Skin epidermis (tissue), 12 donors: Measurements from ENCODE around the gene NRCAM.
A peak's percentile ranks its signal among the peaks of the same experiment; 100 is the strongest.
"Not testable (repeated sequence)": the region's sequence is repeated elsewhere in the genome, so short reads cannot be mapped to it uniquely, and the experiment has no call there.

Experiments
- H3K27ac ChIP-seq, 21 experiments: fragments of 200-600 bp; sonication (generic) in 11 of 21; one replicate each; pipeline ENCODE4 v1.5.0; 2020; ENCODE audit warnings: mild to moderate bottlenecking in 3 of 21, inconsistent platforms in 2 of 21, moderate library complexity in 2 of 21
- H3K4me3 ChIP-seq, 7 experiments: fragments of 200-600 bp; sonication (generic) in 2 of 7; one replicate each; pipeline ENCODE4 v1.5.0; 2020; ENCODE audit warnings: inconsistent platforms in 2 of 7, mild to moderate bottlenecking in 2 of 7, moderate library complexity in 1 of 7

NRCAM gene

GRCh38 chr7:108455998-108456677 lies at the start of gene NRCAM:
Gene NRCAM, minus strand, starts transcription at chr7:108456436. Its CDS starts 216,372 bp downstream, at chr7:108240064.
- H3K4me3 ChIP-seq: peak within 1 kb of the TSS; percentile 33 to 52 (median 38)
- H3K27ac ChIP-seq: peak within 1 kb of the TSS in 1 of 21 experiments; percentile 2

GRCh38 chr7:108504576-108504975 lies 48.3 kb upstream of the NRCAM start:
- H3K27ac ChIP-seq, H3K4me3 ChIP-seq: not testable (repeated sequence)

- Histone ChIP-seq H3K27ac (peak overlapping the region in 4 of 21 experiments; percentile 16 to 64 (median 45)), H3K4me3 (no peak overlapping the region)
These were observed 47.1 kb upstream of the NRCAM start for GRCh38 chr7:108503112-108504026.

GRCh38 chr7:108499566-108499965 lies 43.3 kb upstream of the NRCAM start:
- H3K27ac ChIP-seq: no peak overlapping the region

GRCh38 chr7:108498481-108498880 lies 42.2 kb upstream of the NRCAM start:
- Histone ChIP-seq H3K4me3 (no peak overlapping the region), H3K27ac (no peak overlapping the region)

More at GRCh38 chr7:108499566-108499965, 43.3 kb upstream of the NRCAM start:
- no peak overlapping the region for H3K4me3 ChIP-seq

GRCh38 chr7:108497082-108497725 lies 41.0 kb upstream of the NRCAM start:
- Histone ChIP-seq H3K4me3 (no peak overlapping the region), H3K27ac (no peak overlapping the region)

GRCh38 chr7:108492742-108493141 lies 36.5 kb upstream of the NRCAM start:
- no peak overlapping the region for H3K27ac ChIP-seq
- H3K4me3 ChIP-seq: no peak overlapping the region

- Histone ChIP-seq H3K27ac (no peak overlapping the region), H3K4me3 (no peak overlapping the region)
These were observed 32.7 kb upstream of the NRCAM start for GRCh38 chr7:108488768-108489538.

GRCh38 chr7:108487646-108488045 lies 31.4 kb upstream of the NRCAM start:
- Histone ChIP-seq H3K27ac (no peak overlapping the region), H3K4me3 (no peak overlapping the region)

GRCh38 chr7:108486291-108486966 lies 30.2 kb upstream of the NRCAM start:
- no peak overlapping the region for H3K4me3 ChIP-seq
- H3K27ac ChIP-seq: no peak overlapping the region

GRCh38 chr7:108484137-108484536 lies 27.9 kb upstream of the NRCAM start:
- H3K4me3 ChIP-seq: no peak overlapping the region
- no peak overlapping the region for H3K27ac ChIP-seq

GRCh38 chr7:108480311-108480710 lies 24.1 kb upstream of the NRCAM start:
- H3K27ac ChIP-seq: no peak overlapping the region
- no peak overlapping the region for H3K4me3 ChIP-seq

GRCh38 chr7:108479751-108480150 lies 23.5 kb upstream of the NRCAM start:
- Histone ChIP-seq H3K4me3 (no peak overlapping the region), H3K27ac (no peak overlapping the region)

- no peak overlapping the region for H3K27ac ChIP-seq
- no peak overlapping the region for H3K4me3 ChIP-seq
These were observed 22.9 kb upstream of the NRCAM start for GRCh38 chr7:108479118-108479517.

GRCh38 chr7:108468246-108468645 lies 12.0 kb upstream of the NRCAM start:
- Histone ChIP-seq H3K27ac (no peak overlapping the region), H3K4me3 (no peak overlapping the region)

GRCh38 chr7:108467391-108467790 lies 11.2 kb upstream of the NRCAM start:
- H3K27ac ChIP-seq: no peak overlapping the region
- H3K4me3 ChIP-seq: no peak overlapping the region

GRCh38 chr7:108466322-108466721 lies 10.1 kb upstream of the NRCAM start:
- not testable (repeated sequence) for H3K4me3 ChIP-seq, H3K27ac ChIP-seq

GRCh38 chr7:108464743-108465142 lies 8.5 kb upstream of the NRCAM start:
- Histone ChIP-seq H3K4me3 (no peak overlapping the region), H3K27ac (no peak overlapping the region)

- H3K4me3 ChIP-seq: no peak overlapping the region
- no peak overlapping the region for H3K27ac ChIP-seq
These were observed 7.4 kb upstream of the NRCAM start for GRCh38 chr7:108463613-108464012.
